Sigmoid colon (tissue), 7 donors: ENCODE measurements around the gene GNAQ. TPM values are rescaled to one million over a fixed set of nuclear protein-coding genes. Genes with fewer than 3 reads are reported as not detected.
A peak's percentile ranks its signal among the peaks of the same experiment; 100 is the strongest.

ENCODE experiments used
- DNase-seq: peaks from one replicate; pipeline ENCODE4 v3.0.0-alpha.2; 2019
- H3K27ac ChIP-seq, 4 donors: fragments of 200-600 bp; sonication (generic); one replicate each; pipeline ENCODE4 v1.5.1; 2016 to 2019; ENCODE audit warnings: mild to moderate bottlenecking in 1 of 4
- H3K27me3 ChIP-seq, 3 donors: fragments of 200-600 bp; sonication (generic); one replicate each; pipeline ENCODE4 v1.5.1; 2019; ENCODE audit warnings: mild to moderate bottlenecking in 1 of 3
- H3K36me3 ChIP-seq, 4 donors: fragments of 200-600 bp; sonication (generic); one replicate each; pipeline ENCODE4 v1.5.1; 2016 to 2019
- H3K4me1 ChIP-seq, 4 donors: fragments of 200-600 bp; sonication (generic); one replicate each; pipeline ENCODE4 v1.5.1; 2017 to 2019
- H3K4me3 ChIP-seq, 4 donors: fragments of 200-600 bp; sonication (generic); one replicate each; pipeline ENCODE4 v1.5.1; 2017 to 2019; ENCODE audit warnings: mild to moderate bottlenecking in 2 of 4, moderate library complexity in 1 of 4
- H3K9me3 ChIP-seq, 4 donors: fragments of 200-600 bp in 3 of 4; sonication (generic) in 3 of 4; one replicate each; pipeline versions ENCODE4 v1.5.1 to v1.6.1; 2013 to 2019
- CTCF ChIP-seq, 4 experiments: fragments of 450-650 bp in 3 of 4; fragments of 200-600 bp in 1 of 4; IDR thresholded peaks; one replicate each; pipeline ENCODE4 v1.5.1; 2016 to 2019; ENCODE audit warnings: antibody characterized with exemption in 4 of 4, mild to moderate bottlenecking in 3 of 4, moderate library complexity in 2 of 4
- EP300 ChIP-seq, 4 donors: sonication (generic); formaldehyde crosslinking; IDR thresholded peaks; one replicate each; pipeline ENCODE4 v1.6.1; 2017; ENCODE audit warnings: antibody characterized with exemption in 4 of 4
- POLR2A ChIP-seq, 2 donors: fragments of 450-650 bp; IDR thresholded peaks; one replicate each; pipeline ENCODE4 v1.6.1; 2016; ENCODE audit warnings: antibody characterized with exemption in 2 of 2, mild to moderate bottlenecking in 2 of 2, moderate library complexity in 2 of 2
- POLR2AphosphoS5 ChIP-seq, 4 donors: sonication (generic); formaldehyde crosslinking; IDR thresholded peaks; one replicate each; pipeline ENCODE4 v1.6.1; 2017; ENCODE audit warnings: antibody characterized with exemption in 4 of 4
- WGBS, 2 donors: extraction: QIAGEN DNeasy Blood & Tissue Kit; methylation state at CpG; one replicate each; pipeline ENCODE4 v1.1.7; 2013; 5-methylcytosine and 5-hydroxymethylcytosine counted together
- intact Hi-C: fragments of 100-400 bp; cut with DNase I; formaldehyde crosslinking; loops from one replicate; pipeline ENCODE4 v1.15.1; 2023
- polyA plus RNA-seq, 3 donors: library from polyadenylated mRNA; stranded (reverse); fragments of 200-250 nt; gene quantifications; one replicate each; pipeline ENCODE4 v1.2.3, GENCODE V29; 2013
- total RNA-seq, 4 donors: library from RNA; depleted of rRNA; stranded (reverse); fragments of >200 nt; gene quantifications; one replicate each; pipeline ENCODE4 v1.1.0, GENCODE V29; 2016
- donor health status: healthy with polysubstance abuse.
- donor health status: Bipolar disorder and iron deficiency.
- donor health status: healthy.

The GNAQ gene
- total and polyA plus RNA-seq, 7 donors, result 21.6 to 79.2 (median 49.5) TPM

- H3K4me1 ChIP-seq, result peaks cover 0 to 73% (median 44%) of the 10 kb centered on the region in 4 donors
- H3K36me3 ChIP-seq, result no peaks in the 10 kb centered on the region
- H3K4me3 ChIP-seq, result no peak overlapping the region
- intact Hi-C loops, result loop anchor here (1.0 kb wide), 1 partner anchor 58 kb away; no protein-coding TSS in a partner anchor
- H3K9me3 ChIP-seq, result no peaks in the 10 kb centered on the region
- WGBS, 2 donors, result 33 to 36% methylated on average over 4 of the region's 4 CpGs
- peak overlapping the region in 2 of 4 donors; percentile 1 to 3 for H3K27ac ChIP-seq
- DNase-seq, result peak; percentile 72
- H3K27me3 ChIP-seq, result no peaks in the 10 kb centered on the region
- no peak for TF ChIP-seq POLR2A (IDR thresholded peaks at IDR 0.05)
- TF ChIP-seq CTCF (IDR thresholded peaks at IDR 0.05), result peak in 2 of 4 experiments; percentile 29 to 37
- TF ChIP-seq POLR2AphosphoS5 (IDR thresholded peaks at IDR 0.05), result peak in 1 of 4 donors; percentile 3
Measured at GRCh38 chr9:77977210-77977611, 54.4 kb downstream of the GNAQ start.

- no peaks in the 10 kb centered on the region for H3K36me3 ChIP-seq
- no peaks in the 10 kb centered on the region for H3K27me3 ChIP-seq
- H3K27ac ChIP-seq, result no peak overlapping the region
- H3K4me1 ChIP-seq, result peaks cover 0 to 60% (median 32%) of the 10 kb centered on the region in 4 donors
- H3K9me3 ChIP-seq, result no peaks in the 10 kb centered on the region
- TF ChIP-seq POLR2AphosphoS5 (IDR thresholded peaks at IDR 0.05), result no peak
- no peak for TF ChIP-seq EP300 (IDR thresholded peaks at IDR 0.05)
- no peak for TF ChIP-seq CTCF (IDR thresholded peaks at IDR 0.05)
- no peak for TF ChIP-seq POLR2A (IDR thresholded peaks at IDR 0.05)
- 92 to 94% methylated on average over 5 of the region's 5 CpGs for WGBS, 2 donors
- no peak overlapping the region for H3K4me3 ChIP-seq
- DNase-seq, result no peak
- intact Hi-C loops, result no loop called here
Measured at GRCh38 chr9:77975806-77976205, 55.8 kb downstream of the GNAQ start.

GRCh38 chr9:77975036-77975435 lies 56.6 kb downstream of the GNAQ start:
- Histone ChIP-seq H3K36me3 (no peaks in the 10 kb centered on the region), H3K9me3 (no peaks in the 10 kb centered on the region), H3K27ac (no peak overlapping the region), H3K4me1 (peaks cover 0 to 52% (median 27%) of the 10 kb centered on the region in 4 donors), H3K4me3 (no peak overlapping the region), H3K27me3 (no peaks in the 10 kb centered on the region)
- DNase-seq, result no peak
- intact Hi-C loops, result no loop called here
- WGBS, 2 donors, result 77 to 83% methylated on average over 2 of the region's 2 CpGs
- TF ChIP-seq EP300 (IDR thresholded peaks at IDR 0.05) (no peak), CTCF (IDR thresholded peaks at IDR 0.05) (no peak), POLR2AphosphoS5 (IDR thresholded peaks at IDR 0.05) (no peak), POLR2A (IDR thresholded peaks at IDR 0.05) (no peak)

GRCh38 chr9:77974434-77974833 lies 57.2 kb downstream of the GNAQ start:
- no peaks in the 10 kb centered on the region for H3K27me3 ChIP-seq
- 72 to 82% methylated on average over 2 of the region's 2 CpGs for WGBS, 2 donors
- H3K9me3 ChIP-seq, result no peaks in the 10 kb centered on the region
- intact Hi-C loops, result no loop called here
- no peak overlapping the region for H3K27ac ChIP-seq
- DNase-seq, result no peak
- H3K4me3 ChIP-seq, result no peak overlapping the region
- peaks cover 0 to 46% (median 27%) of the 10 kb centered on the region in 4 donors for H3K4me1 ChIP-seq
- no peaks in the 10 kb centered on the region for H3K36me3 ChIP-seq
- TF ChIP-seq EP300 (IDR thresholded peaks at IDR 0.05) (no peak), CTCF (IDR thresholded peaks at IDR 0.05) (no peak), POLR2AphosphoS5 (IDR thresholded peaks at IDR 0.05) (no peak), POLR2A (IDR thresholded peaks at IDR 0.05) (no peak)

DNA sequence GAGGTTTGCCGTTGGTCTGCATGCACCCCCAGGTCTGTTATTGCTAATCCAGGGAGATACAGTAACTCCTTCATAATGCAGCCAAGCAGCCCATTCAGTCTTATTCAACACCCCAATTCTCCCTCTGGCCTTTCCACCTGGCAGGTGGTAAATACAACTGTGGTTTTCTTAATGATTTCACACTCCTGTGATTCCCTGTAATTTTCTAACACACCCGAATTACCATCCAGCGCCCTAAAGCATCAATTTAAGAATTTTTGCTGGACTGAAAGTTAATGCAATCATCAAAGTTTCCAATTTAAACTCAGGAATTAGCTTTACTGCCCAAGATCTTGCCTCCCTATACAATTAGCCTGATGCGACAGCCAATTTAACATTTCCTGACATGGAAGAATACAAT lies 62.5 kb downstream of the GNAQ start:
- H3K36me3 ChIP-seq, result no peaks in the 10 kb centered on the region
- H3K27me3 ChIP-seq, result no peaks in the 10 kb centered on the region
- WGBS, 2 donors, result 70 to 92% methylated on average over 4 of the region's 4 CpGs
- no peak overlapping the region for H3K27ac ChIP-seq
- no peak for DNase-seq
- intact Hi-C loops, result no loop called here
- H3K9me3 ChIP-seq, result no peaks in the 10 kb centered on the region
- no peak overlapping the region for H3K4me3 ChIP-seq
- H3K4me1 ChIP-seq, result peaks cover 0 to 23% (median 9%) of the 10 kb centered on the region in 4 donors
- no peak for TF ChIP-seq EP300 (IDR thresholded peaks at IDR 0.05)
